Measurements from ENCODE around the gene MARCHF6.
"Not testable (repeated sequence)": the region's sequence is repeated elsewhere in the genome, so short reads cannot be mapped to it uniquely, and the experiment has no call there.

The MARCHF6 gene

GRCh38 chr5:10377081-10377480 is 23.6 kb downstream of the MARCHF6 start:
- no peak for DNase-seq

DNA sequence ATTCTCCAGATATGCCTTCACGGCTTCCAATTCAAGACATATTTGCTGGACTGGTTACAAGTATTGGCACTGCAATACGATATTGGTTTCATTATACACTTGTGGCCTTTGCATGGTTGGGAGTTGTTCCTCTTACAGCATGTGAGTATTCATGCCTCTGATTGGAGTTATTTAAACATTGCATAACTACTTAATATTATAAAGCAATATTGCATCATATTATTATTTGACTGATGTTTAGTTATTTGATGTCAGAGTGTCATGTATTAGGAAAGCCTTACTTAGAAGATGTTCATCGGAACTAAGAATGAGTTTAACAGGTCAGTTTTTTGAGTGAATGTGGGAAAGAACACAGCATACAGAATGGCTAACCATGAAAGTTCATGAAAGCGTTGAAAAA is 28.3 kb downstream of the MARCHF6 start:
- no peak for DNase-seq

DNA sequence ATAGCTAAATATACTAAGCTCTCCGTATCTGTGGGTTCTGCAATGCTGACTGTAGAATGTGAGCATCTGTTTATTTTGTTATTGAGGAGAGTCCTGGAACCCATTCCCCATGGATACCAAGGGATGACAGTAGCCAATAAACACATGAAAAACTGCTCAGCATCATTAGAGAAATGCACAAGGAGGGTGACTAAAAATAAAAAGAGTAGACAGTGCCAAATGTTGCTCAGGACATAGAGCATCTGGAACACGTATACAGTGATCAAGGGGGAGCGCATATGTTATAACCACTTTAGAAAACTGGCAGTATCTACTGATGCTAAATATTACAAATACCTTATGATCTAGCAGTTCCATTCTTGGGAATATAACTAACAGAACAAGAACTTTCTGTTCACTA is 31.0 kb downstream of the MARCHF6 start:
- no peak for DNase-seq

DNA sequence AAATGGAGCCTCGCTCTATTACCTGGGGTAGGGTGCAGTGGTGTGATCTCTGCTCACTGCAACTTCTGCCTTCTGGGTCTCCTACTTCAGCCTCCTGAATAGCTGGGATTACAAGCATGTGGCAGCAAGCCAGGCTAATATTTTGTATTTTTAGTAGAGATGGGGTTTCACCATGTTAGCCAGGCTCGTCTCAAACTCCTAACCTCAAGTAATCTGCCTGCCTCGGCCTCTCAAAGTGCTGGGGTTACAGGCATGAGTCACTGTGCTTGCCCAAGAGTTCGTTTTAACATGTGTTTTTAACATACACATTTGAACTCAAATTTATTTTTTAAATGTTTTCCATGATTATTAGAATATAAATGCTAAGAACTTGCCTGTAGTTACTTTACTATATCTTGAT is 34.2 kb downstream of the MARCHF6 start:
- DNase-seq: no peak

DNA sequence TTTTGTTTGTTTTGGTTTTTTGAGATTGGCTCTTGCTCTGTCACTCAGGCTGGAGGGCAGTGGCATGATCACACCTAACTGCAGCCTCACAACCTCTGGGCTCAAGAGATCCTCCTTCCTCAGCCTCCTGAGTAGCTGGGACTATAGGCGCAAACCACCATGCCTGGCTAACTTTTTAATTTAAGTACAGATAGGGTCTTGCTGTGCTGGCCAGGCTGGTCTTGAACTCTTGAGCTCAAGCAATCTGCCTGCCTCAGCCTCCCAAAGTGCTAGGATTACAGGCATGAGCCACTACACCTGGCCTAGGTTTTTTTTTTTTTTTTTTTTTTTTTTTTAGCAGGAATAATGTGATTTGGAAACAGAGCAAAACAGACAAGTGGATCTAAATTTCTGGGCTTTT is 37.6 kb downstream of the MARCHF6 start:
- DNase-seq: no peak

- DNase-seq: not testable (repeated sequence)
Measured at GRCh38 chr5:10392567-10393328, 39.3 kb downstream of the MARCHF6 start.

DNA sequence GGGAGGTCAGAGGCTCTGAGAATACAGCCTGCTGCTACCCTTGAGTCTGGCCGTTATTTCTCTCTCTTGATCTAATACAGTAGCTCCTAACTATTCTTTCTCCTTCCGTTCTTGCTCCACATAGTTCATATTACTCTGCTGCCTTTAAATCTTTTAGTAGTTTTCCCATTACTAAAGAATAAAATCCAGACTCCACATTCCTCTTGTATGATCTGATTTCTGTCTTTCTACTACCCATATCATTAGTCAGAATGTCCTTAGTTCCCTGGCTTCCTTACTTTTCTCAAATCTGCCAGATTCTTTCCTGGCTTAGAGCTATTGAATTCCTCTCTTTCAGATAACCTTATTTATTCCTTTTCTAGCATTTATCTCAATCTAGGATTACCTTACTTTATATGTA is 40.0 kb downstream of the MARCHF6 start:
- no peak for DNase-seq

DNA sequence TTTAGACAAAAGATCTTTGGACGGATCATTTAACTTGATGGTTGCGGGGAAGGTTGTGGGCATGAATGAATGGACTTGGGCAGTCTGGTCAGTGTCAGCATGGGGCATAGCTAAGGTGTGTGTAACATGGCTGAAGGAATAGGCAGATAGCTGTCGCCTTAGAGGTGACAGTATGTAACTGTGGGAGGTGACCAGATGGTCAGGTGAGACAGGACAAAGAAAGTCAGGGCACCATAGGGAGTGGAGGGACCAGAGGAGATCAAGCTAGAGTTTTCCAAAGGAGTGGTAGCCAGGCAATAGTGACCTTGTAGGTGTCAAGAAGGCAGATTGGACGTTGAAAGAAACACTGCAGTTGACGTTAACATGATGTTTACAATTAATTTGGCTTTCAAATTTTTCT is 43.1 kb downstream of the MARCHF6 start:
- DNase-seq: no peak

- no peak for DNase-seq
Measured at GRCh38 chr5:10399839-10400238, 46.3 kb downstream of the MARCHF6 start.

DNA sequence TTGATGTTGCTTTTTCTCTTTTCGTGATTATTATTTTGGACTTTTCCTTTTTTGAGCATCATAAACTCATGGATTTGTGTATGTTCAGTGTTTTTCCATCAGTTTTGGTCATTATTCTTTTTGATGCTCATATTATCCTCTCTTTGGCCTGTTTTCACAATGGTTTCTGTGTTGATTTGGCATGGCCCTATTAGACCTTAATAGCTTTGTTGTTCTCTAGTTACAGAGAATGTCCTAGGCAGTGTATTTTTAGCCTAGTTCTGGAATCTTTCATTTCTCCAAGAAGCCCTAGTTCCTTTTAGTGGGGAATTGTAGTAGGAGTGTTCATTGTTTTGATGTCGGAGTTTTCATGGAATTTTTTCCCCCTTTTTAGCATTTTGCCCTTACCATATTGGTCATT is 46.9 kb downstream of the MARCHF6 start:
- DNase-seq: no peak

- no peak for DNase-seq
Measured at GRCh38 chr5:10400831-10401230, 47.3 kb downstream of the MARCHF6 start.

GRCh38 chr5:10401498-10401897 is 48.0 kb downstream of the MARCHF6 start:
- no peak for DNase-seq

All from stimulated activated CD4-positive, alpha-beta T cell treated with anti-CD3 and anti-CD28 coated beads, Interleukin-4, amount 100 ng/mL, for 24 hours (primary cell).